Neural cell (in vitro differentiated cells): Measurements from ENCODE around the gene SRP19.

ENCODE experiments used
- POLR2AphosphoS5 ChIP-seq: IDR thresholded peaks from 2 replicates; pipeline ENCODE4 v1.6.1; 2012
- SMC3 ChIP-seq: fragments of 450-650 bp; conservative IDR thresholded peaks from 2 replicates; pipeline ENCODE4 v1.6.1; 2014; ENCODE audit warnings: antibody characterized with exemption, mild to moderate bottlenecking, moderate library complexity; ENCODE audit not compliant: poor library complexity
- TF ChIP-seq, protein P1 (sequence below): fragments of 450-650 bp; IDR thresholded peaks from 2 replicates; pipeline ENCODE4 v1.5.1; 2014; ENCODE audit warnings: antibody characterized with exemption, mild to moderate bottlenecking, moderate library complexity; ENCODE audit not compliant: poor library complexity, severe bottlenecking
- TF ChIP-seq, protein P2 (sequence below): IDR thresholded peaks from 2 replicates; pipeline ENCODE4 v1.6.1; 2012; ENCODE audit warnings: borderline replicate concordance

DNA sequence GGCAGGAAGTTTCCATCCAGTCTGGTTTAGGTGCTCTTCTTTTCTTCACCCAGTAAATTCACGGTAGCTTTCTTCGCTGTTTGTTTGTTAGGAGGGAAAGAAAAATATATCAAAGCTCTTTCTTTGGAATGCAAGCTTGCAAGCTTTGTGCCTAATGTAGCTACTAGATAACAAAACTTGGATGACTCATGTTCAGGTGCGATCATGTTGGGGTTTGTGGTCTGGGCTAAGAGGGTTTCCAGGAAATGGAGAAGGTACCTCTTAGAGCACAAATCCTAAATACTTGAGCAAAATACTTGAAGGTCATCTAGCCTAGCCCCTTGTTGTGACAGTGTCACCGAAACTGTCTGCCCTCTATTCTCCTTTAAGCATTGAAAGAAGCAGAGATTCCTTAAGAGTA lies 17.7 kb downstream of the SRP19 start:
- TF ChIP-seq SMC3, result no peak
- TF ChIP-seq, protein P1, sequence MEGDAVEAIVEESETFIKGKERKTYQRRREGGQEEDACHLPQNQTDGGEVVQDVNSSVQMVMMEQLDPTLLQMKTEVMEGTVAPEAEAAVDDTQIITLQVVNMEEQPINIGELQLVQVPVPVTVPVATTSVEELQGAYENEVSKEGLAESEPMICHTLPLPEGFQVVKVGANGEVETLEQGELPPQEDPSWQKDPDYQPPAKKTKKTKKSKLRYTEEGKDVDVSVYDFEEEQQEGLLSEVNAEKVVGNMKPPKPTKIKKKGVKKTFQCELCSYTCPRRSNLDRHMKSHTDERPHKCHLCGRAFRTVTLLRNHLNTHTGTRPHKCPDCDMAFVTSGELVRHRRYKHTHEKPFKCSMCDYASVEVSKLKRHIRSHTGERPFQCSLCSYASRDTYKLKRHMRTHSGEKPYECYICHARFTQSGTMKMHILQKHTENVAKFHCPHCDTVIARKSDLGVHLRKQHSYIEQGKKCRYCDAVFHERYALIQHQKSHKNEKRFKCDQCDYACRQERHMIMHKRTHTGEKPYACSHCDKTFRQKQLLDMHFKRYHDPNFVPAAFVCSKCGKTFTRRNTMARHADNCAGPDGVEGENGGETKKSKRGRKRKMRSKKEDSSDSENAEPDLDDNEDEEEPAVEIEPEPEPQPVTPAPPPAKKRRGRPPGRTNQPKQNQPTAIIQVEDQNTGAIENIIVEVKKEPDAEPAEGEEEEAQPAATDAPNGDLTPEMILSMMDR, result no peak
- TF ChIP-seq, protein P2, sequence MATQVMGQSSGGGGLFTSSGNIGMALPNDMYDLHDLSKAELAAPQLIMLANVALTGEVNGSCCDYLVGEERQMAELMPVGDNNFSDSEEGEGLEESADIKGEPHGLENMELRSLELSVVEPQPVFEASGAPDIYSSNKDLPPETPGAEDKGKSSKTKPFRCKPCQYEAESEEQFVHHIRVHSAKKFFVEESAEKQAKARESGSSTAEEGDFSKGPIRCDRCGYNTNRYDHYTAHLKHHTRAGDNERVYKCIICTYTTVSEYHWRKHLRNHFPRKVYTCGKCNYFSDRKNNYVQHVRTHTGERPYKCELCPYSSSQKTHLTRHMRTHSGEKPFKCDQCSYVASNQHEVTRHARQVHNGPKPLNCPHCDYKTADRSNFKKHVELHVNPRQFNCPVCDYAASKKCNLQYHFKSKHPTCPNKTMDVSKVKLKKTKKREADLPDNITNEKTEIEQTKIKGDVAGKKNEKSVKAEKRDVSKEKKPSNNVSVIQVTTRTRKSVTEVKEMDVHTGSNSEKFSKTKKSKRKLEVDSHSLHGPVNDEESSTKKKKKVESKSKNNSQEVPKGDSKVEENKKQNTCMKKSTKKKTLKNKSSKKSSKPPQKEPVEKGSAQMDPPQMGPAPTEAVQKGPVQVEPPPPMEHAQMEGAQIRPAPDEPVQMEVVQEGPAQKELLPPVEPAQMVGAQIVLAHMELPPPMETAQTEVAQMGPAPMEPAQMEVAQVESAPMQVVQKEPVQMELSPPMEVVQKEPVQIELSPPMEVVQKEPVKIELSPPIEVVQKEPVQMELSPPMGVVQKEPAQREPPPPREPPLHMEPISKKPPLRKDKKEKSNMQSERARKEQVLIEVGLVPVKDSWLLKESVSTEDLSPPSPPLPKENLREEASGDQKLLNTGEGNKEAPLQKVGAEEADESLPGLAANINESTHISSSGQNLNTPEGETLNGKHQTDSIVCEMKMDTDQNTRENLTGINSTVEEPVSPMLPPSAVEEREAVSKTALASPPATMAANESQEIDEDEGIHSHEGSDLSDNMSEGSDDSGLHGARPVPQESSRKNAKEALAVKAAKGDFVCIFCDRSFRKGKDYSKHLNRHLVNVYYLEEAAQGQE, result no peak
- TF ChIP-seq POLR2AphosphoS5, result no peak
